ENCODE measurements around the gene EFNA1. TPM values are rescaled to one million over a fixed set of nuclear protein-coding genes. Genes with fewer than 3 reads are reported as not detected.
"Not testable (repeated sequence)": the region's sequence is repeated elsewhere in the genome, so short reads cannot be mapped to it uniquely, and the experiment has no call there.

Gene EFNA1
- total RNA-seq, 2 donors from 2014 or later, result 33.3 to 39.1 TPM

GRCh38 chr1:155134880-155135414 is 7.3 kb downstream of the EFNA1 start:
- DNase-seq (peak; percentile 95), ATAC-seq (peak; percentile 70 to 89)
- intact Hi-C loops (cut with DNase I), result no loop called here

- ATAC-seq (peak; percentile 94), DNase-seq (peak; percentile 96)
- intact Hi-C loops (cut with DNase I), result no loop called here
Measured at GRCh38 chr1:155135415-155136028, 7.8 kb downstream of the EFNA1 start, which contains the start of gene SLC50A1. TSS of gene SLC50A1 (plus strand) at chr1:155135852. CDS start at chr1:155135912, 60 bp downstream.

GRCh38 chr1:155136748-155137147 is 9.1 kb downstream of the EFNA1 start:
- ATAC-seq (no peak), DNase-seq (no peak)
- intact Hi-C loops (cut with DNase I), result no loop called here

- DNase-seq, result no peak
- intact Hi-C loops (cut with DNase I), result no loop called here
- ATAC-seq, result no peak
Measured at GRCh38 chr1:155137154-155137949, 9.7 kb downstream of the EFNA1 start.

- intact Hi-C loops (cut with DNase I), result no loop called here
- peak; percentile 92 for DNase-seq
- peak; percentile 71 to 72 for ATAC-seq
Measured at GRCh38 chr1:155139895-155140629, 12.4 kb downstream of the EFNA1 start, which contains the start of gene DPM3. TSS of gene DPM3 (minus strand) at chr1:155140531. CDS start at chr1:155140240, 291 bp downstream.

- intact Hi-C loops (cut with DNase I), result no loop called here
- DNase-seq (no peak), ATAC-seq (no peak)
Measured at GRCh38 chr1:155140630-155140953, 12.9 kb downstream of the EFNA1 start.

GRCh38 chr1:155141749-155142148 is 14.1 kb downstream of the EFNA1 start:
- no peak for DNase-seq
- no peak for ATAC-seq
- intact Hi-C loops (cut with DNase I), result no loop called here

GRCh38 chr1:155145491-155145890 is 17.8 kb downstream of the EFNA1 start:
- no peak for ATAC-seq
- intact Hi-C loops (cut with DNase I), result no loop called here
- DNase-seq, result no peak

- intact Hi-C loops (cut with DNase I); DNase-seq; ATAC-seq: not testable (repeated sequence)
Measured at GRCh38 chr1:155155996-155156643, 28.4 kb downstream of the EFNA1 start.

- ATAC-seq, result no peak
- DNase-seq, result no peak
- intact Hi-C loops (cut with DNase I), result no loop called here
Measured at GRCh38 chr1:155158991-155159390, 31.3 kb downstream of the EFNA1 start.

- intact Hi-C loops (cut with DNase I), result no loop called here
- DNase-seq (no peak), ATAC-seq (no peak)
Measured at GRCh38 chr1:155160128-155160527, 32.5 kb downstream of the EFNA1 start.

- intact Hi-C loops (cut with DNase I); ATAC-seq: not testable (repeated sequence)
Measured at GRCh38 chr1:155162631-155163030, 35.0 kb downstream of the EFNA1 start.

GRCh38 chr1:155163785-155164184 is 36.1 kb downstream of the EFNA1 start:
- intact Hi-C loops (cut with DNase I); ATAC-seq; DNase-seq: not testable (repeated sequence)

More at GRCh38 chr1:155162631-155163030, 35.0 kb downstream of the EFNA1 start:
- not testable (repeated sequence) for DNase-seq

- DNase-seq; ATAC-seq; intact Hi-C loops (cut with DNase I): not testable (repeated sequence)
Measured at GRCh38 chr1:155164625-155165024, 36.9 kb downstream of the EFNA1 start.

GRCh38 chr1:155166051-155166470 is 38.4 kb downstream of the EFNA1 start:
- DNase-seq, result no peak
- intact Hi-C loops (cut with DNase I), result loop anchor here in 1 of 2 donors (2.0 kb wide), 1 partner anchor 73 kb away; no protein-coding TSS in a partner anchor
- ATAC-seq, result no peak

GRCh38 chr1:155166471-155167165 is 38.9 kb downstream of the EFNA1 start:
- intact Hi-C loops (cut with DNase I), result loop anchor here (1.0 to 2.0 kb wide), 2 partner anchors 74 to 75 kb away; no protein-coding TSS in a partner anchor
- ATAC-seq (peak; percentile 64 to 71), DNase-seq (peak; percentile 84)

GRCh38 chr1:155167166-155168104 is 39.8 kb downstream of the EFNA1 start:
- ATAC-seq (peak; percentile 75 to 83), DNase-seq (peak; percentile 93)
- intact Hi-C loops (cut with DNase I), result loop anchor here (1.0 to 2.0 kb wide), 2 partner anchors 75 to 76 kb away; no protein-coding TSS in a partner anchor
